Measurements from ENCODE around the gene DCTN3.

DCTN3 gene

DNA sequence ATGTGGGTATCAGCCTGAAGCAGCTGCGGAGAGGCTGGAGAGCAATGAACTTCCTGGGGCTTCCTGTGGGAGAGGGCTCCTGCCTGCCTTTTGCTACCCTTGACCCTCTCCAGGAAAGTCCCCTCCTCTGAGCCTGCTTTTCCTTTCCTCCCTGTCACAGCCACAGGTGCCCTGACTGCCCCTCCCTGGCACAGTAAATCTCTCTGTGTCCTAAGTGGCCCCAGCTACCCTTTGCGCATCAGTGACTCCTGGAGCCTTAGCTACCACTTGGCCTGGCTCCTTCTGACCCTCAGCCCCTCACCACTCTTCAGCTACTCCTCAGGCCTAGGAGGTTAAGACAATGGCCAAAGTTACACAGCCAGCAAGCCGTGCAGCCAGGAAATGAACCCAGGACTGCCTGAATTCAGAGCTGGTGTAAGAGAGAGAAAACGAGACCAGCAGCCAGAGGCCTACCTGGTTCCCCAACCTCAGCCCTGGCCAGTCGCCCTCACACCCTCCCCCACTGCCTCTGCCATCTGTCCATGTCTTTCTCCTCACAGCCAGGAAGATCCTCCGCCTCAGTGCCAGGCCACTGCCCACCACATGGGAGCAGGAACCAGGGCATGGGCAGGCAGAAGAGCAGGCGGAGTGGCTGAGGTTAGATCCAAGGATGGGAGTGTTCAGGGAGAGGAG is 49.4 kb downstream of the DCTN3 start:
- no peak for DNase-seq

DNA sequence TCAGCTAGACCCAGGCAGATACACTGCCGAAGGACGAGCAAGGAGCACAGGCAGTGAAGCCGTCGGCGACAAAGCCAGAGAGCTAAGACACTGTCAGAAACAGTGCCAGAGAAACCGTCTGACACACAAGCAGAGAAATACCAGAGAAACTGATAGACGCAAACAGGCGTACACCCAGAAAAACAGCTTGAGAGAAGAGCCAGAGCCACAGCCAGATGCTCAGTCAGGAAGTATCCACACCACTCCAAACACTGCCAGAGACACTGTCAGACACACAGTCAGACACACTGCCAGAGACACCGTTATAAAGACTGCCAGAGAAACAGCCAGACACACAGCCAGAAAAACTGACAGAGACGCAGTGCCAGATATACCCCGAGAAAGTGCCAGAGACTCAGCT is 49.9 kb downstream of the DCTN3 start:
- DNase-seq: no peak

- DNase-seq: no peak
Measured at GRCh38 chr9:34568774-34569173, 51.5 kb downstream of the DCTN3 start.

DNA sequence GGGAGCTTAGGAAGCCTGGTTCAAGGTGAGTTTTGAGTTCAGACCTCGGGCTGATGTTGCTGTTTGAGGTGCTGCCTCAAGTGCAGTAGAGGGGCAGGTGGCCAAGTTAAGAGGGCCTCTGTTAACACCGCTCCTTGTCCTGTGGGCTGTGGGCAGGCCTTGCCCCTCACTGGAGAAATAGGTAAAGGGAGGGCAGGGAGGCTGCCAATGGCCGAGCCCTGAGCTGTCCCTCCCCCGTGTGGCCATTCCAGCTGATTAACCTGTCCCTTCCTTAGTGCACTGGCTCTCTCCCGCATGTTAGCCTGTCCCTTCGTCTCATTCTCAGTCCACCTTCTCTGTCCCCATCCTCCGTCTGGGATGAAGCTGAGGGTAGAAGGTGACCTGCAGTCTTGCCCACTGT is 52.2 kb downstream of the DCTN3 start:
- DNase-seq: no peak

DNA sequence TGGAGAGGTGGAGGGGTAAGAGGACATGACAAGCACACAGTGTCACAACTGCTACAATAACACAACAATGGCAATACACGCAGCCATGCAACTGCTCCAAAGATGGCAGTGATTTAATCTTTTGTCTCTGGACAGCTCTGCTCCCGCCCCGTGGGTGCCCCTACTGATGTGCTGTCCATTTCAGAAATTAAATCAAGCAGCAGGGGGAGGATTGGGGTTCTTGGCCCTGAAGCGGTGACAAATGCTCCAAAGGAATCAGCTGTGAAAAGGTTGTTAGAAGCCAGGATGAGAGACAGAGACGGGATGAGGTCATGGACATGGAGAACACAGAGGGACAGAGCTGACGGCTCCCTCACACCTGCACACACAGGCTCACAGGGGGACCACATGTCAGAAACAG is 53.3 kb downstream of the DCTN3 start:
- no peak for DNase-seq

GRCh38 chr9:34566322-34566721 is 54.0 kb downstream of the DCTN3 start:
- DNase-seq: no peak

DNA sequence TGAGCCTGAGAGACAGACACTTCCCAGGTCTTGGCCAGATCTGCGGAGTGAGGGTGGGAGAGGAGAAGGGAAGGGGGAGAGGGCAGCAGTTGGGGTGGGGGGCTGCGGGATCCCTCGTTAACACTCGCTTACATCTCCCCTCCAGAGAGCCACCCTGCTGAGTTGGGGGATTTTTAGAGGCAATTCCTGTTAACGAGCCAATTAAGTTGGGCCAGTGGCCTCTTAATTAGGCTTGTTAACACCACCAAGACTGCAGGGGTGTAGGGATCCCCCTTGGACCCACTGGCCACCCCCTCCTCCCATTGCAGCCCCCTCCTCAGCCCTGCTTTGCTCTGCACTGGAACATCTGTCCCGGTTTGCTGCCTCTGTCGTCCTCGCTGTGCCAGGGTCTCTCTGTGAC is 54.4 kb downstream of the DCTN3 start:
- DNase-seq: no peak

DNA sequence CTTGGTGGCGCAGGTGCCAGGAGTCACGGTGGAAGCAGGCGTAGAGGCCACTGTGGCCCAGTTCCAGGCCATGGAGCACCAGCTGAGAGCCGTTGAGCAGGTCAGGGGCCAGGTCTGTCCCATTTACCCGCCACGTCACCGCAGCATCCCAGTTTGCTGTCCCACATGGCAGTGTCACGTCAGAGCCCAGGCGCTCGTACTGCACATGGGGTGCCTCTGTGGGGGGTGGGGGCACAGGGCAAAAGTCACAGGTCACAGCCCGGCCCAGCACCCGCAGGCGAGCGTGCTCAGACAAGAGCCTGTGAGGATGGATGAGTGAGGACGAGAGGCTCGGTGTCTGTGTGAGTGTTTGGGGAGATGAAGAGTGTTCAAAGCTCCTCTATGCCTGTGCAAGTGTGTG is 55.7 kb downstream of the DCTN3 start:
- DNase-seq: no peak
